HG03103 (cell line): ENCODE measurements around the gene KIF3C.

Experiments
- ATAC-seq: cut with Tn5 transposase; IDR thresholded peaks from one replicate; pipeline ENCODE4 v1.9.1; 2021; ENCODE audit warnings: low read depth; ENCODE audit not compliant: unreplicated experiment

The KIF3C gene

GRCh38 chr2:25881764-25882163 is 100.5 kb downstream of the KIF3C start:
- no peak for ATAC-seq

GRCh38 chr2:25879133-25879730 is 103.1 kb downstream of the KIF3C start:
- no peak for ATAC-seq

- peak; percentile 82 for ATAC-seq
Measured at GRCh38 chr2:25878361-25879132, 103.8 kb downstream of the KIF3C start, which contains the start of gene ASXL2. Gene ASXL2 (minus strand): TSS chr2:25878487. CDS start chr2:25878222, 265 bp downstream.

GRCh38 chr2:25877431-25878360 is 104.6 kb downstream of the KIF3C start:
- peak; percentile 38 for ATAC-seq
